Hepatocyte (in vitro differentiated cells): ENCODE measurements around the gene JPH2. TPM values are rescaled to one million over a fixed set of nuclear protein-coding genes. Genes with fewer than 3 reads are reported as not detected.

ENCODE experiments used
- DNase-seq: peaks from one replicate; pipeline ENCODE4 v3.0.0-alpha.2; 2016; ENCODE audit warnings: low spot score
- H2AFZ ChIP-seq: fragments of 200-600 bp; sonication (generic); 2 replicates; pipeline ENCODE4 v1.6.0; 2016; ENCODE audit warnings: antibody characterized with exemption, mild to moderate bottlenecking
- H3K27ac ChIP-seq: fragments of 200-600 bp; sonication (generic); 2 replicates; pipeline ENCODE4 v1.5.1; 2016; ENCODE audit warnings: mild to moderate bottlenecking
- H3K27me3 ChIP-seq: fragments of 200-600 bp; sonication (generic); 2 replicates; pipeline ENCODE4 v1.6.1; 2016
- H3K36me3 ChIP-seq: fragments of 200-600 bp; sonication (generic); replicated peaks from 2 replicates; pipeline ENCODE4 v1.5.1; 2016; ENCODE audit warnings: low read depth; ENCODE audit not compliant: insufficient read depth
- H3K4me1 ChIP-seq: fragments of 200-600 bp; sonication (generic); 2 replicates; pipeline ENCODE4 v1.5.1; 2016; ENCODE audit warnings: mild to moderate bottlenecking, moderate library complexity; ENCODE audit not compliant: insufficient read depth
- H3K4me2 ChIP-seq: fragments of 200-600 bp; sonication (generic); 2 replicates; pipeline ENCODE4 v1.6.0; 2016
- H3K4me3 ChIP-seq: fragments of 200-600 bp; sonication (generic); 2 replicates; pipeline ENCODE4 v1.5.1; 2016; ENCODE audit warnings: mild to moderate bottlenecking
- H3K79me2 ChIP-seq: fragments of 200-600 bp; sonication (generic); 2 replicates; pipeline ENCODE4 v1.6.0; 2017; ENCODE audit warnings: mild to moderate bottlenecking
- H3K9me2 ChIP-seq: fragments of 200-600 bp; sonication (generic); replicated peaks from 2 replicates; pipeline ENCODE4 v1.6.0; 2017; ENCODE audit warnings: mild to moderate bottlenecking; ENCODE audit not compliant: insufficient read depth
- H3K9me3 ChIP-seq: fragments of 200-600 bp; sonication (generic); 2 replicates; pipeline ENCODE4 v1.5.1; 2016; ENCODE audit warnings: low read depth, mild to moderate bottlenecking
- H4K20me1 ChIP-seq: fragments of 200-600 bp; sonication (generic); 2 replicates; pipeline ENCODE4 v1.6.0; 2016; ENCODE audit warnings: mild to moderate bottlenecking; ENCODE audit not compliant: insufficient read depth, poor library complexity, severe bottlenecking
- CTCF ChIP-seq: fragments of 200-600 bp; sonication (generic); IDR thresholded peaks from 2 replicates; pipeline ENCODE4 v1.5.1; 2016; ENCODE audit warnings: antibody characterized with exemption, mild to moderate bottlenecking; ENCODE audit not compliant: poor library complexity
- EZH2 ChIP-seq: fragments of 200-600 bp; sonication (generic); IDR thresholded peaks from 2 replicates; pipeline ENCODE4 v1.6.1; 2016; ENCODE audit warnings: antibody characterized with exemption, mild to moderate bottlenecking, borderline replicate concordance
- EZH2phosphoT487 ChIP-seq: fragments of 200-600 bp; sonication (generic); IDR thresholded peaks from one replicate; pipeline ENCODE4 v1.6.1; 2018; ENCODE audit warnings: antibody characterized with exemption, mild to moderate bottlenecking, low read depth, moderate library complexity; ENCODE audit not compliant: unreplicated experiment, severe bottlenecking
- WGBS: methylation state at CpG from one replicate; pipeline ENCODE4 v1.1.6; 2016; ENCODE audit warnings: low lambda C conversion rate; ENCODE audit errors: missing lambda C conversion rate; 5-methylcytosine and 5-hydroxymethylcytosine counted together
- polyA plus RNA-seq: library from polyadenylated mRNA; unstranded; fragments of >200 nt; fragmentation: Nextera tagmentation; extraction: Ambion mirVana; gene quantifications from 2 replicates; pipeline ENCODE4 v1.2.1, GENCODE V29; 2016
- total RNA-seq: library from RNA; depleted of rRNA; stranded (reverse); fragments of >200 nt; gene quantifications from 2 replicates; pipeline ENCODE4 v1.2.3, GENCODE V29; 2014

JPH2 gene
- total and polyA plus RNA-seq, 2 experiments from 2014 or later = 6.6 to 8.3 TPM

DNA sequence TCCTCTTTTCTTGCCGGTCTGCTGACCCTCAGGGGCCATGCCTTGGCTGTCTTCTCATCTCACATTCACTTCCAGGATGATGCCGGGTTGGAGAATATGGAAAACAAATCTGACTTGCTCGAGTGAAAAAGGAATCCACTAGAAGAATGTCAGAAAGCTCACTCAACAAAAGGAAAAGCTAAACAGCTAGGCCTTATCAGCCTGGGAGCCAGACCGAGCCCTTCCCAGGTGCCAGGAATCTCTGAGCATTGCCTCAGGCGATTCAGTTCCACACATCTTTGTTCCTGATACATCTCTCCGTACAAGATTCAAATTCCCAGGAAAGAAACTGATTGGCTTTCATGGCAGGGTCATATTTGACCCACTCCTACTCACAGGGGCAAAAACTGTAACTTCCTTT, 32.8 kb upstream of the JPH2 start:
- WGBS = 32% methylated on average over 6 of the region's 6 CpGs
- Histone ChIP-seq H3K36me3 (no peaks in the 10 kb centered on the region), H3K4me1 (no peaks in the 10 kb centered on the region), H3K79me2 (no peaks in the 10 kb centered on the region), H3K9me2 (no peaks in the 10 kb centered on the region), H3K9me3 (no peaks in the 10 kb centered on the region), H3K4me2 (no peak overlapping the region), H4K20me1 (no peaks in the 10 kb centered on the region), H3K27ac (peak overlapping the region; percentile 27), H3K27me3 (no peaks in the 10 kb centered on the region), H2AFZ (no peak overlapping the region), H3K4me3 (no peak overlapping the region)
- no peak for DNase-seq
- TF ChIP-seq EZH2phosphoT487 (no peak), EZH2 (no peak), CTCF (no peak)

- no peaks in the 10 kb centered on the region for H3K36me3 ChIP-seq
- DNase-seq = no peak
- WGBS = 59% methylated on average over 4 of the region's 5 CpGs
- no peaks in the 10 kb centered on the region for H3K79me2 ChIP-seq
- no peak overlapping the region for H3K4me2 ChIP-seq
- H3K9me3 ChIP-seq = no peaks in the 10 kb centered on the region
- peak overlapping the region; percentile 27 for H3K27ac ChIP-seq
- H3K4me1 ChIP-seq = no peaks in the 10 kb centered on the region
- H3K9me2 ChIP-seq = no peaks in the 10 kb centered on the region
- H4K20me1 ChIP-seq = no peaks in the 10 kb centered on the region
- TF ChIP-seq EZH2 = no peak
- no peak for TF ChIP-seq EZH2phosphoT487
- TF ChIP-seq CTCF = no peak
- no peak overlapping the region for H2AFZ ChIP-seq
- H3K27me3 ChIP-seq = no peaks in the 10 kb centered on the region
- no peak overlapping the region for H3K4me3 ChIP-seq
These were observed 32.3 kb upstream of the JPH2 start for GRCh38 chr20:44219170-44219730.

- Histone ChIP-seq H3K9me3 (no peaks in the 10 kb centered on the region), H3K4me2 (no peak overlapping the region), H3K36me3 (no peaks in the 10 kb centered on the region), H3K79me2 (peaks cover 2% of the 10 kb centered on the region), H3K9me2 (no peaks in the 10 kb centered on the region), H3K4me1 (no peaks in the 10 kb centered on the region), H3K27ac (no peak overlapping the region), H2AFZ (no peak overlapping the region), H4K20me1 (no peaks in the 10 kb centered on the region), H3K4me3 (no peak overlapping the region), H3K27me3 (no peaks in the 10 kb centered on the region)
- WGBS = 78% methylated on average over 4 of the region's 4 CpGs
- TF ChIP-seq CTCF (no peak), EZH2phosphoT487 (no peak), EZH2 (no peak)
- DNase-seq = no peak
These were observed 31.5 kb upstream of the JPH2 start for GRCh38 chr20:44218446-44218845.
